ENCODE results near the gene DHRS13. TPM values are rescaled to one million over a fixed set of nuclear protein-coding genes. Genes with fewer than 3 reads are reported as not detected.
A peak's percentile ranks its signal among the peaks of the same experiment; 100 is the strongest.

The DHRS13 gene
- total and polyA plus RNA-seq, 10 of the 15 experiments (the other 5 are each of a cell fraction or from before 2014, with no cell fraction given): 0.18 to 55.2 (median 31.3) TPM; not detected in 1

DNA sequence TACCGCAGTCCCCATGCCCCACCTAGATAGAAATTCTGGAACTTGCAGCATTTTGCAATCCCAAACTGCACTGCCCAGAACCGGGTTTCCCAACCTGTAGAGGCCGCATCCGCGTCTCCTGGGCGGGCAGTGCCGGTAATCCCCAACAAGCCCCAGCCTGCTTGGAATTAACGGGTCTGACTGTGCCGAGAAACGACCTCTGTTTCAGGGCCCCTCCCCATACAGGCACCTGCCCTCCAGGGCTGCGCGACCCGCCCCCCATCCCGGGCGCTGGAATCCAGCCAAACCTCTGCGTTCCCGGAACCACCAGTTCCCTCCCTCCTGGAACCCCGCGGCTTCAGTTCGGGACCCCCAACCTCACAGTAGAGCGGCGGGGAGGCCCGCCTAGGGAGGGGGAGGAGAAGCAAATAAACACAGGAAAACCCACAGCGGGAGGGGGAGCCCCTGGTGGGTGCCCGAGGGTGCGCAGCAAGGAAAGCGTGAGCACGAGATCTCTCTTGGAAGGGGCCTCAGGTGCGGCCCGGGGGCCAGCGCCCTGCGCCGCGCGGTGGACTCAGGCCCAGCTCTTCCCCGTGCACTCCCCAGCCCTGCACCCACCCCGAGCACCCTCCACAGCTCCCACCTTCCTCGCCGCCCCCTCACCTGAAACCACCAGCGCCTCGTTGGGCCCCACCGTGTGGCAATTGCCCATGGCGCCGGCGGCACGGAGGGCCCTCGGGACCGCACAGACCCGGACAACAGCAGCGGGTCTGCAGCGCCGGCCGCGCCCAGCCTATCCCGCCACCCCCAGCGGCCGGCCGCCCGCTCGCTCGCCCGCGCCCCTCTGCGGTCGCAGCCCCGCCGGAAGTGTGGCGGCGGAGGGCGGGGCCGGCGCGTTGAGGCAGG is 5.8 kb downstream of the DHRS13 start, which contains the start of gene FLOT2 (continued):
- TF ChIP-seq DPF2 (IDR thresholded peaks at IDR 0.05) (peak; percentile 95), RCOR1 (conservative IDR thresholded peaks at IDR 0.05; ENCODE audit: low read depth, low read length) (no peak), ZNF384 (IDR thresholded peaks at IDR 0.05; ENCODE audit: borderline replicate concordance, low read depth, low read length) (no peak), CEBPB (IDR thresholded peaks at IDR 0.05; ENCODE audit: borderline replicate concordance in 1 of 2, low read depth in 2 of 2, low read length in 2 of 2) (no peak), EGR1 (IDR thresholded peaks at IDR 0.05; ENCODE audit: borderline replicate concordance in 1 of 2, low read depth in 2 of 2, low read length in 2 of 2) (peak in 1 of 2 experiments; percentile 91; a peak in 2 of 3 replicates), KDM1A (IDR thresholded peaks at IDR 0.05; ENCODE audit: borderline replicate concordance) (no peak), USF2 (IDR thresholded peaks at IDR 0.05; ENCODE audit: borderline replicate concordance, low read depth, low read length) (no peak), NR2C1 (IDR thresholded peaks at IDR 0.05) (peak; percentile 27; the same call in 1 of the 2 replicates), KLF5 (IDR thresholded peaks at IDR 0.05; ENCODE audit: partially characterized antibody) (peak; percentile 36), MYC (IDR thresholded peaks at IDR 0.05; ENCODE audit: insufficient read depth, insufficient read length, insufficient replicate concordance, low read length, severe bottlenecking) (no peak), BRCA1 (IDR thresholded peaks at IDR 0.05; ENCODE audit: low read depth, low read length) (no peak), RELA (IDR thresholded peaks at IDR 0.05; ENCODE audit: borderline replicate concordance, partially characterized antibody) (no peak), CREM (IDR thresholded peaks at IDR 0.05; ENCODE audit: low read depth) (no peak), NFXL1 (IDR thresholded peaks at IDR 0.05; ENCODE audit: borderline replicate concordance) (no peak), BCL11A (IDR thresholded peaks at IDR 0.05; ENCODE audit: low read depth, low read length) (no peak), MEF2B (IDR thresholded peaks at IDR 0.05; ENCODE audit: partially characterized antibody, poor library complexity, severe bottlenecking) (peak; percentile 34), ESRRA (IDR thresholded peaks at IDR 0.05; ENCODE audit: low read length) (no peak), FOXM1 (IDR thresholded peaks at IDR 0.05; ENCODE audit: low read depth, low read length) (no peak), RAD51 (IDR thresholded peaks at IDR 0.05) (no peak), RUNX3 (IDR thresholded peaks at IDR 0.05; ENCODE audit: low read length) (peak; percentile 68), TCF7 (IDR thresholded peaks at IDR 0.05; ENCODE audit: borderline replicate concordance) (no peak), HDAC2 (IDR thresholded peaks at IDR 0.05) (no peak)
- TF ChIP-seq, protein P1, sequence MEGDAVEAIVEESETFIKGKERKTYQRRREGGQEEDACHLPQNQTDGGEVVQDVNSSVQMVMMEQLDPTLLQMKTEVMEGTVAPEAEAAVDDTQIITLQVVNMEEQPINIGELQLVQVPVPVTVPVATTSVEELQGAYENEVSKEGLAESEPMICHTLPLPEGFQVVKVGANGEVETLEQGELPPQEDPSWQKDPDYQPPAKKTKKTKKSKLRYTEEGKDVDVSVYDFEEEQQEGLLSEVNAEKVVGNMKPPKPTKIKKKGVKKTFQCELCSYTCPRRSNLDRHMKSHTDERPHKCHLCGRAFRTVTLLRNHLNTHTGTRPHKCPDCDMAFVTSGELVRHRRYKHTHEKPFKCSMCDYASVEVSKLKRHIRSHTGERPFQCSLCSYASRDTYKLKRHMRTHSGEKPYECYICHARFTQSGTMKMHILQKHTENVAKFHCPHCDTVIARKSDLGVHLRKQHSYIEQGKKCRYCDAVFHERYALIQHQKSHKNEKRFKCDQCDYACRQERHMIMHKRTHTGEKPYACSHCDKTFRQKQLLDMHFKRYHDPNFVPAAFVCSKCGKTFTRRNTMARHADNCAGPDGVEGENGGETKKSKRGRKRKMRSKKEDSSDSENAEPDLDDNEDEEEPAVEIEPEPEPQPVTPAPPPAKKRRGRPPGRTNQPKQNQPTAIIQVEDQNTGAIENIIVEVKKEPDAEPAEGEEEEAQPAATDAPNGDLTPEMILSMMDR (IDR thresholded peaks at IDR 0.05 in 2 of 3, conservative IDR thresholded peaks at IDR 0.05 in 1 of 3; ENCODE audit: control insufficient read depth in 2 of 3, extremely low read depth in 1 of 3, insufficient read depth in 1 of 3, low read depth in 3 of 3, low read length in 3 of 3): peak in 2 of 3 experiments; percentile 11 to 17; a peak in 2 of 6 replicates
- TF ChIP-seq, protein P2, sequence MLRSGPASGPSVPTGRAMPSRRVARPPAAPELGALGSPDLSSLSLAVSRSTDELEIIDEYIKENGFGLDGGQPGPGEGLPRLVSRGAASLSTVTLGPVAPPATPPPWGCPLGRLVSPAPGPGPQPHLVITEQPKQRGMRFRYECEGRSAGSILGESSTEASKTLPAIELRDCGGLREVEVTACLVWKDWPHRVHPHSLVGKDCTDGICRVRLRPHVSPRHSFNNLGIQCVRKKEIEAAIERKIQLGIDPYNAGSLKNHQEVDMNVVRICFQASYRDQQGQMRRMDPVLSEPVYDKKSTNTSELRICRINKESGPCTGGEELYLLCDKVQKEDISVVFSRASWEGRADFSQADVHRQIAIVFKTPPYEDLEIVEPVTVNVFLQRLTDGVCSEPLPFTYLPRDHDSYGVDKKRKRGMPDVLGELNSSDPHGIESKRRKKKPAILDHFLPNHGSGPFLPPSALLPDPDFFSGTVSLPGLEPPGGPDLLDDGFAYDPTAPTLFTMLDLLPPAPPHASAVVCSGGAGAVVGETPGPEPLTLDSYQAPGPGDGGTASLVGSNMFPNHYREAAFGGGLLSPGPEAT (IDR thresholded peaks at IDR 0.05; ENCODE audit: low read depth): peak; percentile 68; the same call in 1 of the 2 replicates

Data from GM12878 (cell line).